Measurements from ENCODE around the gene DISP3. TPM values are rescaled to one million over a fixed set of nuclear protein-coding genes. Genes with fewer than 3 reads are reported as not detected.

Gene DISP3
- polyA plus RNA-seq, 1 of the 3 experiments (the other 2 are of a cell fraction), result 0.08 TPM

GRCh38 chr1:11525516-11525915 lies 46.6 kb downstream of the DISP3 start:
- Histone ChIP-seq H3K79me2 (ENCODE audit: insufficient read depth) (no peaks in the 10 kb centered on the region), H3K9me2 (no peaks in the 10 kb centered on the region), H4K20me1 (ENCODE audit: insufficient read depth) (no peaks in the 10 kb centered on the region), H3F3A (replicated peaks; ENCODE audit: insufficient read depth) (no peaks in the 10 kb centered on the region), H3K4me3 (ENCODE audit: low read depth in 2 of 2, low read length in 1 of 2) (no peak overlapping the region), H3K36me3 (replicated peaks in 1 of 2; ENCODE audit: control insufficient read depth in 1 of 2, insufficient read depth in 2 of 2, low read length in 1 of 2) (no peaks in the 10 kb centered on the region), H3K27ac (ENCODE audit: low read depth in 2 of 2, low read length in 1 of 2) (no peak overlapping the region), H3K9me3 (no peaks in the 10 kb centered on the region), H3K4me1 (ENCODE audit: control insufficient read depth in 1 of 2, insufficient read depth in 2 of 2, low read depth in 1 of 2, low read length in 1 of 2) (peaks cover 0 to 20% of the 10 kb centered on the region in 2 experiments; a peak in 1 of 4 replicates), H3K27me3 (ENCODE audit: insufficient read depth) (no peaks in the 10 kb centered on the region), H2AFZ (ENCODE audit: low read depth) (no peak overlapping the region), H3K9ac (no peak overlapping the region), H3K4me2 (no peak overlapping the region)
- ChIA-PET CTCF (no interaction called here), POLR2A (no interaction called here)
- TF ChIP-seq FOXJ3 (CRISPR knock-in tag; IDR thresholded peaks at IDR 0.05) (no peak), FOSL2 (IDR thresholded peaks at IDR 0.05; ENCODE audit: borderline replicate concordance, low read depth) (no peak), POLR2AphosphoS5 (IDR thresholded peaks at IDR 0.05; ENCODE audit: low read depth, low read length) (no peak), SIN3A (IDR thresholded peaks at IDR 0.05; ENCODE audit: borderline replicate concordance, low read depth, low read length) (no peak), EP300 (IDR thresholded peaks at IDR 0.05; ENCODE audit: borderline replicate concordance in 1 of 2, low read depth in 1 of 2, low read length in 1 of 2) (no peak), ELF1 (IDR thresholded peaks at IDR 0.05) (no peak), CHD2 (IDR thresholded peaks at IDR 0.05; ENCODE audit: low read length, partially characterized antibody) (no peak)
- 47% methylated on average over 5 of the region's 7 CpGs for WGBS (ENCODE audit: low lambda C conversion rate)
- no peak for DNase-seq

DNA sequence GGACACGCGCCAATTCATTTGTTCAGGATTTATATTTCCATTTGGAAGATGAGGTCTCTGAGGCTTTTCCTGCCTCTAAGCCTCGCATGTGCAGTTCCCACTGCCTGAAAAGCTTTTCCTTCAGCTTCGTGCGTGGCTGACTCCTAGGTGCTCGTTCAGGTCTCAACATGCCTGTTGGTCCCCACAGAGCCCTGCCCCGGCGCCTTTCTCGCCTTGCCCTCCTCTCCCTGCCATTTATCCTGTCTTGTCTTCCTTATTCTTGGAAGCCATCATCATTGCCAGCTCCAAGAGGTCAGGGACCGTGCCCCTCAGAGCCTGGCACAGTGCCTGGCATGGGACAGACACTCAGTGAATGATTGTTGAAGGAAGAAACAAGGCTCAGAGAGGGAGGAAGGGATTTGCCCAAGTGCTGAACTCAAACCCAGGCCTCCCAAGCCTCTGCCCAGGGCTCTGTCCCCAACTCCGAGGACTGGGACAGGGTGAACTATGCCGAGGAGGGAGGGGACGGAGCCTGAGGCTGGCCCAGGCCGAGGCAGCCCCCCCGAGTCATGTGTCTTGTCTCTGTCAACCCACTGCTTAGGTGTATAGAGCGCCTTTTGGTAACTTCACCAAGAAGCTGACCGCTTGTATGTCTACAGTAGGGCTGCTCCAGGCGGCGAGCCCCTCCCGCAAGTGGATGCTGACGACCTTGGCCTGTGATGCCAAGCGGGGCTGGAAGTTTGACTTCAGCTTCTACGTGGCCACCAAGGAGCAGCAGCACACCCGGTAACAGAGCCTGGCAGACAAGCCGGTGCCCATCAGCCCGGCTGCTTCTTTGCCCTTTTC lies 47.3 kb downstream of the DISP3 start:
- WGBS (ENCODE audit: low lambda C conversion rate), result 45% methylated on average over 20 of the region's 26 CpGs
- H3K27ac ChIP-seq (ENCODE audit: low read depth in 2 of 2, low read length in 1 of 2), result no peak overlapping the region
- no peak overlapping the region for H3K4me3 ChIP-seq (ENCODE audit: low read depth in 2 of 2, low read length in 1 of 2)
- no peaks in the 10 kb centered on the region for H3K9me3 ChIP-seq
- no peaks in the 10 kb centered on the region for H4K20me1 ChIP-seq (ENCODE audit: insufficient read depth)
- no peaks in the 10 kb centered on the region for H3K36me3 ChIP-seq (replicated peaks in 1 of 2; ENCODE audit: control insufficient read depth in 1 of 2, insufficient read depth in 2 of 2, low read length in 1 of 2)
- no peaks in the 10 kb centered on the region for H3K27me3 ChIP-seq (ENCODE audit: insufficient read depth)
- no peak overlapping the region for H3K9ac ChIP-seq
- no peak overlapping the region for H2AFZ ChIP-seq (ENCODE audit: low read depth)
- no peak for DNase-seq
- H3K79me2 ChIP-seq (ENCODE audit: insufficient read depth), result no peaks in the 10 kb centered on the region
- ChIA-PET POLR2A (no interaction called here), CTCF (no interaction called here)
- no peaks in the 10 kb centered on the region for H3K9me2 ChIP-seq
- H3K4me2 ChIP-seq, result no peak overlapping the region
- H3K4me1 ChIP-seq (ENCODE audit: control insufficient read depth in 1 of 2, insufficient read depth in 2 of 2, low read depth in 1 of 2, low read length in 1 of 2), result peaks cover 0 to 16% of the 10 kb centered on the region in 2 experiments; a peak in 1 of 4 replicates
- TF ChIP-seq, protein P1, sequence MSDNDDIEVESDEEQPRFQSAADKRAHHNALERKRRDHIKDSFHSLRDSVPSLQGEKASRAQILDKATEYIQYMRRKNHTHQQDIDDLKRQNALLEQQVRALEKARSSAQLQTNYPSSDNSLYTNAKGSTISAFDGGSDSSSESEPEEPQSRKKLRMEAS (IDR thresholded peaks at IDR 0.05; ENCODE audit: low read depth), result no peak
- no peak for TF ChIP-seq NRF1 (IDR thresholded peaks at IDR 0.05; ENCODE audit: low read depth, low read length)
- no peak for TF ChIP-seq FOSL2 (IDR thresholded peaks at IDR 0.05; ENCODE audit: borderline replicate concordance, low read depth)
- no peak for TF ChIP-seq POLR2AphosphoS5 (IDR thresholded peaks at IDR 0.05; ENCODE audit: low read depth, low read length)
- TF ChIP-seq, protein P2, sequence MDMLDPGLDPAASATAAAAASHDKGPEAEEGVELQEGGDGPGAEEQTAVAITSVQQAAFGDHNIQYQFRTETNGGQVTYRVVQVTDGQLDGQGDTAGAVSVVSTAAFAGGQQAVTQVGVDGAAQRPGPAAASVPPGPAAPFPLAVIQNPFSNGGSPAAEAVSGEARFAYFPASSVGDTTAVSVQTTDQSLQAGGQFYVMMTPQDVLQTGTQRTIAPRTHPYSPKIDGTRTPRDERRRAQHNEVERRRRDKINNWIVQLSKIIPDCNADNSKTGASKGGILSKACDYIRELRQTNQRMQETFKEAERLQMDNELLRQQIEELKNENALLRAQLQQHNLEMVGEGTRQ (IDR thresholded peaks at IDR 0.05; ENCODE audit: borderline replicate concordance, low read depth, low read length), result no peak
- TF ChIP-seq RCOR1 (IDR thresholded peaks at IDR 0.05; ENCODE audit: low read length), result no peak
- no peak for TF ChIP-seq GABPA (IDR thresholded peaks at IDR 0.05; ENCODE audit: low read depth)
- no peak for TF ChIP-seq TEAD4 (IDR thresholded peaks at IDR 0.05; ENCODE audit: borderline replicate concordance, insufficient read depth)
- no peak for TF ChIP-seq JUND (IDR thresholded peaks at IDR 0.05)
- TF ChIP-seq, protein P3, sequence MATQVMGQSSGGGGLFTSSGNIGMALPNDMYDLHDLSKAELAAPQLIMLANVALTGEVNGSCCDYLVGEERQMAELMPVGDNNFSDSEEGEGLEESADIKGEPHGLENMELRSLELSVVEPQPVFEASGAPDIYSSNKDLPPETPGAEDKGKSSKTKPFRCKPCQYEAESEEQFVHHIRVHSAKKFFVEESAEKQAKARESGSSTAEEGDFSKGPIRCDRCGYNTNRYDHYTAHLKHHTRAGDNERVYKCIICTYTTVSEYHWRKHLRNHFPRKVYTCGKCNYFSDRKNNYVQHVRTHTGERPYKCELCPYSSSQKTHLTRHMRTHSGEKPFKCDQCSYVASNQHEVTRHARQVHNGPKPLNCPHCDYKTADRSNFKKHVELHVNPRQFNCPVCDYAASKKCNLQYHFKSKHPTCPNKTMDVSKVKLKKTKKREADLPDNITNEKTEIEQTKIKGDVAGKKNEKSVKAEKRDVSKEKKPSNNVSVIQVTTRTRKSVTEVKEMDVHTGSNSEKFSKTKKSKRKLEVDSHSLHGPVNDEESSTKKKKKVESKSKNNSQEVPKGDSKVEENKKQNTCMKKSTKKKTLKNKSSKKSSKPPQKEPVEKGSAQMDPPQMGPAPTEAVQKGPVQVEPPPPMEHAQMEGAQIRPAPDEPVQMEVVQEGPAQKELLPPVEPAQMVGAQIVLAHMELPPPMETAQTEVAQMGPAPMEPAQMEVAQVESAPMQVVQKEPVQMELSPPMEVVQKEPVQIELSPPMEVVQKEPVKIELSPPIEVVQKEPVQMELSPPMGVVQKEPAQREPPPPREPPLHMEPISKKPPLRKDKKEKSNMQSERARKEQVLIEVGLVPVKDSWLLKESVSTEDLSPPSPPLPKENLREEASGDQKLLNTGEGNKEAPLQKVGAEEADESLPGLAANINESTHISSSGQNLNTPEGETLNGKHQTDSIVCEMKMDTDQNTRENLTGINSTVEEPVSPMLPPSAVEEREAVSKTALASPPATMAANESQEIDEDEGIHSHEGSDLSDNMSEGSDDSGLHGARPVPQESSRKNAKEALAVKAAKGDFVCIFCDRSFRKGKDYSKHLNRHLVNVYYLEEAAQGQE (IDR thresholded peaks at IDR 0.05; ENCODE audit: low read depth, low read length), result no peak
- TF ChIP-seq, protein P4, sequence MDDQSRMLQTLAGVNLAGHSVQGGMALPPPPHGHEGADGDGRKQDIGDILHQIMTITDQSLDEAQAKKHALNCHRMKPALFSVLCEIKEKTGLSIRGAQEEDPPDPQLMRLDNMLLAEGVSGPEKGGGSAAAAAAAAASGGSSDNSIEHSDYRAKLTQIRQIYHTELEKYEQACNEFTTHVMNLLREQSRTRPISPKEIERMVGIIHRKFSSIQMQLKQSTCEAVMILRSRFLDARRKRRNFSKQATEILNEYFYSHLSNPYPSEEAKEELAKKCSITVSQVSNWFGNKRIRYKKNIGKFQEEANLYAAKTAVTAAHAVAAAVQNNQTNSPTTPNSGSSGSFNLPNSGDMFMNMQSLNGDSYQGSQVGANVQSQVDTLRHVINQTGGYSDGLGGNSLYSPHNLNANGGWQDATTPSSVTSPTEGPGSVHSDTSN (IDR thresholded peaks at IDR 0.05), result no peak
- H3F3A ChIP-seq (replicated peaks; ENCODE audit: insufficient read depth), result no peaks in the 10 kb centered on the region
